MM.1S (cell line): Measurements from ENCODE around the gene SDC3.

Source experiments
- DNase-seq: peaks from one replicate; pipeline ENCODE4 v3.0.0-alpha.2; 2015
- H2AFZ ChIP-seq: fragments of 300-600 bp; sonication (generic); 2 replicates; pipeline ENCODE4 v1.6.0; 2016; ENCODE audit warnings: antibody characterized with exemption, low read length
- H3F3A ChIP-seq: fragments of 300-600 bp; sonication (generic); 2 replicates; pipeline ENCODE4 v1.6.1; 2016; ENCODE audit warnings: mild to moderate bottlenecking, antibody characterized with exemption, low read length, moderate library complexity, mixed read lengths; ENCODE audit not compliant: insufficient read depth
- H3K27ac ChIP-seq: fragments of 300-600 bp; sonication (generic); 2 replicates; pipeline ENCODE4 v1.5.1; 2016; ENCODE audit warnings: mild to moderate bottlenecking, low read length
- H3K27me3 ChIP-seq: fragments of 300-600 bp; sonication (generic); replicated peaks from 2 replicates; pipeline ENCODE4 v1.6.0; 2016; ENCODE audit warnings: low read length; ENCODE audit not compliant: insufficient read depth
- H3K36me3 ChIP-seq: fragments of 300-600 bp; sonication (generic); replicated peaks from 2 replicates; pipeline ENCODE4 v1.6.1; 2016; ENCODE audit warnings: mild to moderate bottlenecking, low read length, mixed read lengths; ENCODE audit not compliant: insufficient read depth
- H3K4me1 ChIP-seq: fragments of 300-600 bp; sonication (generic); 2 replicates; pipeline ENCODE4 v1.6.1; 2016; ENCODE audit warnings: low read length, mixed read lengths
- H3K4me2 ChIP-seq: fragments of 300-600 bp; sonication (generic); 2 replicates; pipeline ENCODE4 v1.6.0; 2016; ENCODE audit warnings: low read depth, low read length
- H3K4me3 ChIP-seq: fragments of 300-600 bp; sonication (generic); 2 replicates; pipeline ENCODE4 v1.5.1; 2016; ENCODE audit warnings: low read length, mixed read lengths
- H3K79me2 ChIP-seq: fragments of 300-600 bp; sonication (generic); 2 replicates; pipeline ENCODE4 v1.6.1; 2016; ENCODE audit warnings: mixed run types, low read length, mixed read lengths
- H3K9ac ChIP-seq: fragments of 300-600 bp; sonication (generic); 2 replicates; pipeline ENCODE4 v1.6.1; 2016; ENCODE audit warnings: low read length, mixed read lengths
- H3K9me2 ChIP-seq: fragments of 300-600 bp; sonication (generic); replicated peaks from 2 replicates; pipeline ENCODE4 v1.6.1; 2016; ENCODE audit warnings: mild to moderate bottlenecking, low read length, mixed read lengths; ENCODE audit not compliant: insufficient read depth
- H3K9me3 ChIP-seq: fragments of 300-600 bp; sonication (generic); replicated peaks from 2 replicates; pipeline ENCODE4 v1.6.1; 2016; ENCODE audit warnings: mild to moderate bottlenecking, low read length, mixed read lengths; ENCODE audit not compliant: insufficient read depth
- H4K20me1 ChIP-seq: fragments of 300-600 bp; sonication (generic); 2 replicates; pipeline ENCODE4 v1.6.1; 2016; ENCODE audit warnings: mild to moderate bottlenecking, low read length, moderate library complexity, mixed read lengths; ENCODE audit not compliant: insufficient read depth
- CTCF ChIP-seq: fragments of 300-600 bp; sonication (generic); IDR thresholded peaks from 2 replicates; pipeline ENCODE4 v1.5.1; 2016; ENCODE audit warnings: antibody characterized with exemption, low read length, mixed read lengths
- EZH2 ChIP-seq: fragments of 300-600 bp; sonication (generic); optimal IDR thresholded peaks from 2 replicates; pipeline ENCODE3; 2017; ENCODE audit warnings: low read depth, mild to moderate bottlenecking, antibody characterized with exemption, low read length, mixed read lengths
- EZH2phosphoT487 ChIP-seq: fragments of 300-600 bp; sonication (generic); IDR thresholded peaks from 2 replicates; pipeline ENCODE4 v1.6.1; 2018; ENCODE audit warnings: antibody characterized with exemption, low read length

SDC3 gene

DNA sequence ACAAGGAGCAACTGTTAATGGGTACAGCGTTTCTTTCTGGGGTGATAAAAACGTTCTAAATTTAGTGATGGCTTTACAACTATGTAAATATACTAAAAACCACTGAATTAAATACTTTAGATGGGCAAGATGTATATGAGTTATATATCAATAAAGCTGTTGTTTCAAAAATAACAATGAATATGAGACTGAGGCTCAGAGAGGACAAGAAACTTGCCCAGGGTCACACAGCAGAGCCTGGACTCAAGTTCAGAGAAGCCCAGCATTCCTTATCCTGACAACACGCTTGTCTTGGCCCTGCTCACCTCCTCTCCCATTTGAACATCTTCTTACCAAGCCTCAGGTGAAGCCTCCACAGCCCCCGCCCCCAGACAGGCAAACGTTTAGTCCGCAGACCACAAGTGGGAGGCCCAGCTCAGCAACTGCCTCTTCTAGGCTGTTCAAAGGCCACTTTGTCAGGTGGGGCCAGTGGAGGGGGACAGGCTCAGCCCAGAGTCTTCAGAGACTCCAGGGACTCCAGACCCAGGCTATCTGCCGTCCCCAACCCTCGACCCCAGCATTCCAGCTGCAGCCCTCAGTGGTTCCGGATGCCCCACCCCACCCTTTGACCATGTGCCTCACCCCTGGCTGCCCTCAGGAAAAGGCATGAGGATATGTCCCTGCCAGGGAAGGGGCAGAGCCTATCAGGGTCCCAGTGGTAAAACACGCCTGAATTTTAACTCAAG, 17.9 kb downstream of the SDC3 start:
- no peak for DNase-seq
- no peaks in the 10 kb centered on the region for H3K9me3 ChIP-seq
- no peaks in the 10 kb centered on the region for H3K4me1 ChIP-seq
- no peak overlapping the region for H3K4me2 ChIP-seq
- peaks cover 20% of the 10 kb centered on the region for H3K27me3 ChIP-seq
- H4K20me1 ChIP-seq, result no peaks in the 10 kb centered on the region
- H2AFZ ChIP-seq, result no peak overlapping the region
- TF ChIP-seq EZH2, result no peak
- no peak for TF ChIP-seq CTCF
- TF ChIP-seq EZH2phosphoT487, result no peak
- H3K9ac ChIP-seq, result no peak overlapping the region
- H3K27ac ChIP-seq, result no peak overlapping the region
- no peaks in the 10 kb centered on the region for H3F3A ChIP-seq
- H3K4me3 ChIP-seq, result no peak overlapping the region
- no peaks in the 10 kb centered on the region for H3K36me3 ChIP-seq
- no peaks in the 10 kb centered on the region for H3K9me2 ChIP-seq
- H3K79me2 ChIP-seq, result no peaks in the 10 kb centered on the region

DNA sequence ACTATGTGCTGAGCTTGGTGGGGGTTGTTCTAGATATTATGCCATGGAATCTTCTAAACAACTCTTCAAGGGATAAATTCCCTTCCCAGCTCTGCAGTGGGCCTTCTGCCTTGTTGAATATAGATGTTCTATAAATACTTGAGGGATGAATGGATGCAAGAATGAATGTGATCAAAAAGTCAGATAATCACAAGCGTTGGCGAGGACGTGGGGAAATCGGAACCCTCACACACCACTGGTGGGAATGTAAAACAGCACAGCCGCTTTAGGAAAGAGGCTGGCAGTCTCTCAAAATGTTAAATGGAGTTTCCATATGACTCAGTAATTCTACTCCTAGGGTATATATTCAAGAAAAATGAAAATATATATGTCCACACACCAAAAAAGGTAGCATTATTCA, 19.0 kb downstream of the SDC3 start:
- H3K4me3 ChIP-seq, result no peak overlapping the region
- no peak overlapping the region for H3K9ac ChIP-seq
- no peak overlapping the region for H2AFZ ChIP-seq
- H3K27ac ChIP-seq, result no peak overlapping the region
- H3F3A ChIP-seq, result no peaks in the 10 kb centered on the region
- H3K36me3 ChIP-seq, result no peaks in the 10 kb centered on the region
- no peak overlapping the region for H3K4me2 ChIP-seq
- no peaks in the 10 kb centered on the region for H3K79me2 ChIP-seq
- no peak for DNase-seq
- H3K4me1 ChIP-seq, result no peaks in the 10 kb centered on the region
- no peaks in the 10 kb centered on the region for H3K9me3 ChIP-seq
- TF ChIP-seq CTCF (no peak), EZH2phosphoT487 (no peak)
- H3K9me2 ChIP-seq, result no peaks in the 10 kb centered on the region
- no peaks in the 10 kb centered on the region for H4K20me1 ChIP-seq
- peaks cover 21% of the 10 kb centered on the region for H3K27me3 ChIP-seq

DNA sequence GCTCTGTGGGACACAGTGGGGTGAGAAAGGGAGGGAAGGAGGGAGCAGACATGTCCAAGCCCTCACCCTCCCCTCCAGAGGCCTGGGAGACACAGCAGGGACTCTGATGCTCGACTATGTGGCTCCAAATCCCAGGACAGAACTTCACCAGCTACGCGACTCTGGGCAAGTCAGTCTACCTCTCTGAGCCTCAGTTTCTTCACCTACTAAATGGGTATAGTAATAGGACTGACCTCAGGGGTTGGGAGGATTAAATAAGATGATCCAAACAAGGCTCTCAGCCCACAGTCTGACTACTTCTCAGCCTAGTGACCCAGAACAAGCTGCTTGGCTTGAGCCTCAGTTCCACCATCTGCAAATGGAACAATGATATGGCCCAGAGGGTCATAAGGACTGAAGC, 19.6 kb downstream of the SDC3 start:
- Histone ChIP-seq H3K4me1 (no peaks in the 10 kb centered on the region), H3K9me3 (no peaks in the 10 kb centered on the region), H3K4me3 (no peak overlapping the region), H3K27me3 (peaks cover 26% of the 10 kb centered on the region), H4K20me1 (no peaks in the 10 kb centered on the region), H3K4me2 (no peak overlapping the region), H3K79me2 (no peaks in the 10 kb centered on the region), H3K9me2 (no peaks in the 10 kb centered on the region), H3F3A (no peaks in the 10 kb centered on the region), H3K9ac (no peak overlapping the region), H2AFZ (no peak overlapping the region), H3K27ac (no peak overlapping the region), H3K36me3 (no peaks in the 10 kb centered on the region)
- DNase-seq, result no peak
- TF ChIP-seq EZH2phosphoT487 (no peak), EZH2 (no peak), CTCF (no peak)
